AG09309 (cell line): ENCODE results near the gene PCDH8.

Experiments
- DNase-seq: peaks from one replicate; pipeline ENCODE4 v3.0.0-alpha.2; 2010; ENCODE audit warnings: low read depth
- H3K4me3 ChIP-seq: 2 replicates; pipeline ENCODE4 v1.5.1; 2011; ENCODE audit warnings: mild to moderate bottlenecking, low read depth, low read length, moderate library complexity; ENCODE audit not compliant: control insufficient read depth
- CTCF ChIP-seq: IDR thresholded peaks from 2 replicates; pipeline ENCODE4 v1.5.1; 2011; ENCODE audit warnings: mild to moderate bottlenecking, low read depth, low read length, inconsistent platforms; ENCODE audit not compliant: insufficient read depth, control insufficient read depth; ENCODE audit errors: missing control alignments

Gene PCDH8

GRCh38 chr13:52869621-52870020, 21.2 kb upstream of the PCDH8 start:
- no peak overlapping the region for H3K4me3 ChIP-seq
- no peak for TF ChIP-seq CTCF
- DNase-seq, result no peak

DNA sequence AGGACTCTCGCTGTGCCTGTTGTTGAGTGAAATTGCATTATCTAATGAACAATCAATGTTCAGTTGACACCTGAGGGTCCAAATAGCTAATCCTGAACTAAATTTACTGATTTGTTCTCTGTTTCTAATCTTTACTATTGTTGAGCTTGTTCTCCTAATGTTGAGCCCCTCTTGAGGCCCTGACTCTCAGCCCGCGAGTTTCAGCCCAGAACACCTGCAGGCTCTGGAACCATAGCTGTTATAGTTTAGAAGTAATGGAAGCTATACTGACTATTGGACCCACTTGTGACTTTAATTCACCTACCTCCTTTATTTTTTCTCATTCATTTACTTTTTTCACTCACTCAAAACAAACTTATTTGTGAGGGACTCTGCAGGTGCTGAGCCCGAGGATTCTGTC, 20.6 kb upstream of the PCDH8 start:
- DNase-seq, result no peak
- no peak overlapping the region for H3K4me3 ChIP-seq
- TF ChIP-seq CTCF, result no peak

GRCh38 chr13:52868190-52868589, 19.8 kb upstream of the PCDH8 start:
- no peak for DNase-seq
- TF ChIP-seq CTCF, result no peak
- H3K4me3 ChIP-seq, result no peak overlapping the region

- no peak for DNase-seq
- H3K4me3 ChIP-seq, result no peak overlapping the region
- no peak for TF ChIP-seq CTCF
These were observed 16.5 kb upstream of the PCDH8 start for GRCh38 chr13:52864941-52865340.

GRCh38 chr13:52862358-52863206, 14.1 kb upstream of the PCDH8 start:
- H3K4me3 ChIP-seq, result no peak overlapping the region
- DNase-seq, result no peak
- peak; percentile 34 for TF ChIP-seq CTCF

GRCh38 chr13:52852444-52852843, 4.0 kb upstream of the PCDH8 start:
- DNase-seq, result no peak
- no peak overlapping the region for H3K4me3 ChIP-seq

More at GRCh38 chr13:52852444-52852843, 4.0 kb upstream of the PCDH8 start:
- no peak for TF ChIP-seq CTCF
